GM21447 (cell line): ENCODE results near the gene RCAN2.

Experiments used
- ATAC-seq: cut with Tn5 transposase; IDR thresholded peaks from one replicate; pipeline ENCODE4 v1.9.1; 2021; ENCODE audit not compliant: unreplicated experiment

RCAN2 gene

DNA sequence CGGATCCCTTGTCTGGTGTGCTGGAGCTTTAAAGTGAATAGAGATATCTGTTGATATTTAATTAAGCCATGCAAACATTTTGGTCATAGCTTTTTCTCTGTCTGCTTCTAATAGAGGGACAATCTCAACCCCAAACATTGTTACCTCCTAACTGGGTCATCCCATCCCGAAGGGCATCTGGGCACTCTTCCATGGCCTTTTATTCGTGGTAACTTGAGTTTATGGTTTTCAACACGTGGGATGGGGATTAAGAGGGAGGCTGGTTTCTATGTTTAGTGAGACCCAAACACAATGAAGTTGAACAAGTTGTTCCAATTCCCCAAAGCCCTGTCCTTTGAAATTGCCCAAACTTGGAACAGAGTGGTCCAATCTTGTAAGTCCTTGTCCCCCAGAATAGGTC is 319.1 kb downstream of the RCAN2 start:
- ATAC-seq: no peak
